ENCODE data around the gene PLA2G6.

- TF ChIP-seq CTCF (IDR thresholded peaks at IDR 0.05) (no peak), POLR2A (IDR thresholded peaks at IDR 0.05) (no peak)
Observed at GRCh38 chr22:38110863-38111852, 70.5 kb downstream of the PLA2G6 start.

Measured in breast epithelium (tissue), 3 donors.